WTC11 (cell line): ENCODE data around the gene SAP25. TPM values are rescaled to one million over a fixed set of nuclear protein-coding genes. Genes with fewer than 3 reads are reported as not detected.

ENCODE experiments used
- ATAC-seq: fragments of 200-7000 bp; cut with Tn5 transposase; 2 replicates; pipeline ENCODE4 v1.10.0; 2021; ENCODE audit warnings: mild to moderate bottlenecking, moderate library complexity
- CTCF ChIA-PET: fragments of 300-600 bp; sonication (Branson Sonifier 250); formaldehyde crosslinking; loops from one replicate; lab custom pipeline; 2021; ENCODE audit warnings: antibody characterized with exemption; lab: Charles Lee
- POLR2A ChIA-PET: fragments of 350-600 bp; sonication (Branson Sonifier 250); formaldehyde crosslinking; loops from one replicate; lab custom pipeline; 2021; ENCODE audit warnings: antibody characterized with exemption; lab: Charles Lee
- DNase-seq: peaks from one replicate; pipeline ENCODE4 v3.0.0; 2021; ENCODE audit warnings: low spot score
- H3K27ac Mint-ChIP-seq: 2 replicates; pipeline ENCODE4 v1.8.0; 2021; ENCODE audit warnings: mixed read lengths
- H3K27me3 Mint-ChIP-seq: 2 replicates; pipeline ENCODE4 v1.8.0; 2021; ENCODE audit warnings: low read depth, mild to moderate bottlenecking, moderate library complexity, mixed read lengths
- H3K36me3 Mint-ChIP-seq: 2 replicates; pipeline ENCODE4 v1.8.0; 2021; ENCODE audit warnings: mixed read lengths
- H3K4me1 Mint-ChIP-seq: 2 replicates; pipeline ENCODE4 v1.8.0; 2022; ENCODE audit warnings: mixed read lengths
- H3K4me3 Mint-ChIP-seq: 2 replicates; pipeline ENCODE4 v1.8.0; 2021; ENCODE audit warnings: mild to moderate bottlenecking, moderate library complexity, mixed read lengths
- H3K9me3 Mint-ChIP-seq: 2 replicates; pipeline ENCODE4 v1.8.0; 2021; ENCODE audit warnings: mixed read lengths
- AFF4 ChIP-seq: sonication (generic); formaldehyde crosslinking; IDR thresholded peaks from 2 replicates; pipeline ENCODE4 v1.8.1; 2023; ENCODE audit warnings: mild to moderate bottlenecking, missing genetic modification reagents, borderline replicate concordance
- E2F4 ChIP-seq: sonication (generic); formaldehyde crosslinking; IDR thresholded peaks from 2 replicates; pipeline ENCODE4 v1.8.1; 2022; ENCODE audit warnings: low read depth, mild to moderate bottlenecking, moderate library complexity, missing genetic modification reagents, borderline replicate concordance
- E2F5 ChIP-seq: sonication (generic); formaldehyde crosslinking; IDR thresholded peaks from 2 replicates; pipeline ENCODE4 v1.8.1; 2022; ENCODE audit warnings: mild to moderate bottlenecking, moderate library complexity, missing genetic modification reagents
- FOXK1 ChIP-seq: sonication (generic); formaldehyde crosslinking; IDR thresholded peaks from 2 replicates; pipeline ENCODE4 v1.8.0; 2022; ENCODE audit warnings: mild to moderate bottlenecking, moderate library complexity, missing genetic modification reagents
- GABPB1 ChIP-seq: sonication (generic); formaldehyde crosslinking; IDR thresholded peaks from 2 replicates; pipeline ENCODE4 v1.8.1; 2023; ENCODE audit warnings: mild to moderate bottlenecking, missing genetic modification reagents
- MXD4 ChIP-seq: fragments of 250-450 bp; sonication (Bioruptor Pico); IDR thresholded peaks from 2 replicates; pipeline ENCODE4 v1.8.0; 2021; ENCODE audit warnings: mild to moderate bottlenecking, moderate library complexity, borderline replicate concordance
- NFE2L1 ChIP-seq: sonication (generic); formaldehyde crosslinking; IDR thresholded peaks from 2 replicates; pipeline ENCODE4 v1.8.1; 2023; ENCODE audit warnings: missing genetic modification reagents
- NFYB ChIP-seq: sonication (generic); formaldehyde crosslinking; conservative IDR thresholded peaks from 2 replicates; pipeline ENCODE4 v1.8.0; 2022; ENCODE audit warnings: low read depth, missing genetic modification reagents
- OVOL2 ChIP-seq: fragments of 250-450 bp; sonication (Bioruptor Pico); IDR thresholded peaks from 2 replicates; pipeline ENCODE4 v1.9.0; 2021; ENCODE audit warnings: mild to moderate bottlenecking, borderline replicate concordance
- RELA ChIP-seq: sonication (generic); formaldehyde crosslinking; IDR thresholded peaks from 2 replicates; pipeline ENCODE4 v1.8.1; 2022; ENCODE audit warnings: missing genetic modification reagents, mild to moderate bottlenecking, borderline replicate concordance
- SOX15 ChIP-seq: fragments of 250-450 bp; sonication (Bioruptor Pico); IDR thresholded peaks from 2 replicates; pipeline ENCODE4 v1.9.0; 2021; ENCODE audit warnings: mild to moderate bottlenecking
- SP1 ChIP-seq: sonication (generic); formaldehyde crosslinking; conservative IDR thresholded peaks from 2 replicates; pipeline ENCODE4 v1.8.1; 2022; ENCODE audit warnings: missing genetic modification reagents
- TEAD1 ChIP-seq: sonication (generic); formaldehyde crosslinking; IDR thresholded peaks from 2 replicates; pipeline ENCODE4 v1.8.0; 2022; ENCODE audit warnings: mild to moderate bottlenecking, missing genetic modification reagents
- TEAD4 ChIP-seq: sonication (generic); formaldehyde crosslinking; IDR thresholded peaks from 2 replicates; pipeline ENCODE4 v1.8.0; 2022; ENCODE audit warnings: mild to moderate bottlenecking, missing genetic modification reagents
- TP53 ChIP-seq: sonication (generic); formaldehyde crosslinking; IDR thresholded peaks from 2 replicates; pipeline ENCODE4 v1.8.1; 2023; ENCODE audit warnings: mild to moderate bottlenecking, missing genetic modification reagents
- ZBTB43 ChIP-seq: sonication (generic); formaldehyde crosslinking; IDR thresholded peaks from 2 replicates; pipeline ENCODE4 v1.8.1; 2023; ENCODE audit warnings: mild to moderate bottlenecking, missing genetic modification reagents
- ZNF281 ChIP-seq: sonication (generic); formaldehyde crosslinking; IDR thresholded peaks from 2 replicates; pipeline ENCODE4 v1.8.0; 2023; ENCODE audit warnings: mild to moderate bottlenecking, missing genetic modification reagents
- ZNF396 ChIP-seq: fragments of 250-450 bp; sonication (Bioruptor Pico); IDR thresholded peaks from 2 replicates; pipeline ENCODE4 v1.8.0; 2021; ENCODE audit warnings: mild to moderate bottlenecking, moderate library complexity, borderline replicate concordance
- ZNF423 ChIP-seq: fragments of 250-450 bp; sonication (Bioruptor Pico); IDR thresholded peaks from 2 replicates; pipeline ENCODE4 v2.1.2; 2022; ENCODE audit warnings: mild to moderate bottlenecking, moderate library complexity
- total RNA-seq: library from RNA; stranded (reverse); gene quantifications from 3 replicates; pipeline ENCODE4 v1.2.3, GENCODE V29; 2021

Gene SAP25
- total RNA-seq, 1 experiment from 2014 or later: 9.3 TPM

GRCh38 chr7:100612730-100613390, 39.2 kb upstream of the SAP25 start:
- TF ChIP-seq ZNF423 (peak; percentile 61; the same call in 1 of the 2 replicates), RELA (0 out of 2 replicates have a peak, but pooled peaks have one; percentile 30), MXD4 (CRISPR knock-in tag) (no peak), E2F5 (CRISPR knock-in tag) (no peak), TEAD1 (CRISPR knock-in tag) (no peak), ZNF281 (no peak), E2F4 (no peak)
- ATAC-seq (peak; percentile 0; the same call in 1 of the 2 replicates), DNase-seq (peak; percentile 46)
- ChIA-PET CTCF (interaction anchor here (0.6 to 3.8 kb wide), 50 partner anchors 8 to 239 kb away, joined by 3 to 37 read pairs (median 5); partner anchors contain the start of genes ACTL6B, AGFG2, FBXO24 and GIGYF1), POLR2A (interaction anchor here (0.6 to 2.1 kb wide), 17 partner anchors 9 to 277 kb away, joined by 3 to 22 read pairs (median 5); partner anchors contain the start of genes FBXO24, GNB2, LRCH4 and PCOLCE)
- H3K4me3 Mint-ChIP-seq: peak overlapping the region; percentile 94
- peaks cover 4% of the 10 kb centered on the region for H3K36me3 Mint-ChIP-seq
- no peak overlapping the region for H3K27ac Mint-ChIP-seq
- no peaks in the 10 kb centered on the region for H3K9me3 Mint-ChIP-seq
- H3K4me1 Mint-ChIP-seq: peaks cover 5% of the 10 kb centered on the region; the same call in 1 of the 2 replicates
- no peaks in the 10 kb centered on the region; the same call in 1 of the 2 replicates for H3K27me3 Mint-ChIP-seq

- DNase-seq (peak; percentile 99), ATAC-seq (peak; percentile 93)
- POLR2A ChIA-PET: interaction anchor here (0.5 to 2.1 kb wide), 18 partner anchors 9 to 277 kb away, joined by 3 to 22 read pairs (median 5); partner anchors contain the start of genes FBXO24, GNB2, LRCH4 and PCOLCE
- Mint-ChIP-seq H3K4me3 (peak within 1 kb of the TSS; percentile 94), H3K27ac (peak within 1 kb of the TSS; percentile 100), H3K4me1 (peaks cover 6% of the 10 kb centered on the region; the same call in 1 of the 2 replicates), H3K36me3 (peaks cover 10% of the 10 kb centered on the region)
- CTCF ChIA-PET: interaction anchor here (0.6 to 3.8 kb wide), 44 partner anchors 9 to 240 kb away, joined by 3 to 37 read pairs (median 5); partner anchors contain the start of genes ACTL6B, AGFG2, FBXO24 and GIGYF1
- peak; percentile 76 for TF ChIP-seq FOXK1
- no peak for TF ChIP-seq ZBTB43
- TF ChIP-seq OVOL2: 0 out of 2 replicates have a peak, but pooled peaks have one; percentile 62
- no peak for TF ChIP-seq ZNF396 (CRISPR knock-in tag)
- no peak for TF ChIP-seq TP53 (CRISPR knock-in tag)
- TF ChIP-seq SP1: 0 out of 2 replicates have a peak, but pooled peaks have one; percentile 31
- peak; percentile 85 for TF ChIP-seq NFYB
- TF ChIP-seq NFE2L1 (CRISPR knock-in tag): no peak
- TF ChIP-seq GABPB1: no peak
- TF ChIP-seq SOX15 (CRISPR knock-in tag): no peak
- 0 out of 2 replicates have a peak, but pooled peaks have one; percentile 31 for TF ChIP-seq E2F5 (CRISPR knock-in tag)
- TF ChIP-seq TEAD4 (CRISPR knock-in tag): no peak
- TF ChIP-seq AFF4: no peak
- TF ChIP-seq, all 79 proteins: peak for 5
- no peaks in the 10 kb centered on the region for H3K9me3 Mint-ChIP-seq
- no peaks in the 10 kb centered on the region; the same call in 1 of the 2 replicates for H3K27me3 Mint-ChIP-seq
Measured at GRCh38 chr7:100611983-100612729, 38.5 kb upstream of the SAP25 start, which contains the start of gene MOSPD3. Gene MOSPD3, plus strand, starts transcription at chr7:100612540. Its CDS starts 252 bp downstream, at chr7:100612792.
